Erythroblast (primary cell): Measurements from ENCODE around the gene PTPRN2.

ENCODE experiments used
- GATA1 ChIP-seq: IDR thresholded peaks from 2 replicates; pipeline ENCODE4 v1.6.1; 2011; ENCODE audit warnings: low read depth, mild to moderate bottlenecking, control low read depth, low read length, moderate library complexity
- POLR2A ChIP-seq: IDR thresholded peaks from 2 replicates; pipeline ENCODE4 v1.6.1; 2011; ENCODE audit warnings: mild to moderate bottlenecking, low read length

DNA sequence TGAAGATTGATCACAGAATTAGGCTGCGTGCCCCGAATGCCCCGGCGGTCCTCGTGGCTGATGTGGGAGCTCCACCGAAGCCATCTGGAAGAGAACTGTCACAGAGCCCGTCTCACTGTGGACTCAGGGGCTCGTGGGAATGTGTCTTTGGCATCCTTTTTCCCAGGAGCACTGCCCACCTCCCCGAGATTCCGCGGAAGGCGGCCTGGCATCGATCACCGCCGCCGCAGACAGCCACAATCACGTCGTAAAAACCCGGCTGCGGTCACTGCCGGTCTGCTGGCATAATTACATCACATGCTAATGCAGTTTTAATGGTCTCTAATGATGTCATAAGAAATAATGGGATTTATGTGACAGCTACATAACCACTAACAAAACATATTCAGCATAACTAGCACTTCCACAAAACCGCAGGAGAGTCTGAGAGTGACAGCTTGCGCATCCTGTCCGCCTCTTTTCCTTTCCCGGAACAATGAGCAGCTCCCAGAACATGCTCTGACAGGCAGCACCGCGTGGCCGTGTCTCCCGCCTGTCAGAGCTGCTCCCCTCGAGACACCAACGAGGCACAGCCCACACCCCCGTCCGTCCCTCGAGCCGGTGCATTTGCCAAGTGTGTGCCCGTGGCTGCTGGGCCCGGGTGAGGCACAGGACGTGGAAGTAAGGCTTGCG, 490.0 kb downstream of the PTPRN2 start:
- TF ChIP-seq POLR2A (no peak), GATA1 (no peak)
